ENCODE results near the gene PRRG4. TPM values are rescaled to one million over a fixed set of nuclear protein-coding genes. Genes with fewer than 3 reads are reported as not detected.
"Not testable (repeated sequence)": the region's sequence is repeated elsewhere in the genome, so short reads cannot be mapped to it uniquely, and the experiment has no call there.

Gene PRRG4
- not detected in 2 replicates for total RNA-seq (2014; rRNA removed; shearing (Covaris generic))
- not detected in 2 replicates for polyA plus RNA-seq (2016; fragmentation: Nextera tagmentation; extraction: Ambion mirVana)

- H3K36me3 ChIP-seq (ENCODE audit: low read depth) = no peaks in the 10 kb centered on the region
- peak within 1 kb of the TSS; percentile 47 for H3K9ac ChIP-seq
- H2AFZ ChIP-seq = peak within 1 kb of the TSS; percentile 78
- no peaks in the 10 kb centered on the region for H3K9me3 ChIP-seq (ENCODE audit: low read depth)
- H3K27me3 ChIP-seq (replicated peaks; ENCODE audit: insufficient read depth) = peaks cover 19% of the 10 kb centered on the region
- H3F3A ChIP-seq (ENCODE audit: insufficient read depth) = no peaks in the 10 kb centered on the region
- in situ Hi-C loops (cut with MboI) = no loop called here
- peak within 1 kb of the TSS; percentile 76 for H3K4me2 ChIP-seq (ENCODE audit: unreplicated experiment)
- H3K9me2 ChIP-seq (ENCODE audit: insufficient read depth) = no peaks in the 10 kb centered on the region
- no peak for TF ChIP-seq EZH2 (IDR thresholded peaks at IDR 0.05; ENCODE audit: insufficient read depth, poor library complexity, severe bottlenecking)
- no peak for TF ChIP-seq EZH2phosphoT487 (IDR thresholded peaks at IDR 0.05; ENCODE audit: insufficient read depth, low read depth)
- no peaks in the 10 kb centered on the region for H4K20me1 ChIP-seq (ENCODE audit: insufficient read depth)
- H3K4me1 ChIP-seq (ENCODE audit: insufficient read depth) = no peaks in the 10 kb centered on the region
- peak within 1 kb of the TSS; percentile 69 for H3K4me3 ChIP-seq
- no peaks in the 10 kb centered on the region for H3K79me2 ChIP-seq (ENCODE audit: insufficient read depth)
- DNase-seq = peak; percentile 76
- H3K27ac ChIP-seq = no peak within 1 kb of the TSS
- WGBS, 2 experiments (ENCODE audit: low coverage in 1 of 2, low lambda C conversion rate in 2 of 2, missing lambda C conversion rate in 2 of 2) = 10 to 13% methylated on average over 45 to 61 of the region's 85 CpGs
Observed at GRCh38 chr11:32829680-32830412, at the start of gene PRRG4. Gene PRRG4, plus strand, starts transcription at chr11:32829927. Its CDS starts 603 bp downstream, at chr11:32830530.

GRCh38 chr11:32780839-32781238, 48.9 kb upstream of the PRRG4 start:
- H3K4me2 ChIP-seq (ENCODE audit: unreplicated experiment); H3K27ac ChIP-seq; H3F3A ChIP-seq (ENCODE audit: insufficient read depth); DNase-seq; H4K20me1 ChIP-seq (ENCODE audit: insufficient read depth); H2AFZ ChIP-seq; H3K9me3 ChIP-seq (ENCODE audit: low read depth); H3K36me3 ChIP-seq (ENCODE audit: low read depth); H3K9ac ChIP-seq; H3K9me2 ChIP-seq (ENCODE audit: insufficient read depth); H3K79me2 ChIP-seq (ENCODE audit: insufficient read depth); H3K4me1 ChIP-seq (ENCODE audit: insufficient read depth); H3K4me3 ChIP-seq; H3K27me3 ChIP-seq (replicated peaks; ENCODE audit: insufficient read depth); in situ Hi-C loops (cut with MboI): not testable (repeated sequence)
- WGBS, 2 experiments (ENCODE audit: low coverage in 1 of 2, low lambda C conversion rate in 2 of 2, missing lambda C conversion rate in 2 of 2) = 61 to 67% methylated on average over 2 of the region's 2 CpGs

GRCh38 chr11:32781721-32782120, 48.0 kb upstream of the PRRG4 start:
- no peak overlapping the region for H3K9ac ChIP-seq
- TF ChIP-seq EZH2 (IDR thresholded peaks at IDR 0.05; ENCODE audit: insufficient read depth, poor library complexity, severe bottlenecking) (no peak), EZH2phosphoT487 (IDR thresholded peaks at IDR 0.05; ENCODE audit: insufficient read depth, low read depth) (no peak)
- no peaks in the 10 kb centered on the region for H3F3A ChIP-seq (ENCODE audit: insufficient read depth)
- H2AFZ ChIP-seq = no peak overlapping the region
- no peak overlapping the region for H3K27ac ChIP-seq
- H3K27me3 ChIP-seq (replicated peaks; ENCODE audit: insufficient read depth) = peaks cover 7% of the 10 kb centered on the region; the same call in 1 of the 2 replicates
- no peak overlapping the region for H3K4me3 ChIP-seq
- no peaks in the 10 kb centered on the region for H3K79me2 ChIP-seq (ENCODE audit: insufficient read depth)
- DNase-seq = no peak
- no peaks in the 10 kb centered on the region for H3K4me1 ChIP-seq (ENCODE audit: insufficient read depth)
- no peak overlapping the region for H3K4me2 ChIP-seq (ENCODE audit: unreplicated experiment)
- WGBS, 2 experiments (ENCODE audit: low coverage in 1 of 2, low lambda C conversion rate in 2 of 2, missing lambda C conversion rate in 2 of 2) = 59 to 63% methylated on average over 5 of the region's 5 CpGs
- H4K20me1 ChIP-seq (ENCODE audit: insufficient read depth) = no peaks in the 10 kb centered on the region
- no peaks in the 10 kb centered on the region for H3K9me2 ChIP-seq (ENCODE audit: insufficient read depth)
- in situ Hi-C loops (cut with MboI) = no loop called here
- H3K36me3 ChIP-seq (ENCODE audit: low read depth) = no peaks in the 10 kb centered on the region
- H3K9me3 ChIP-seq (ENCODE audit: low read depth) = no peaks in the 10 kb centered on the region

GRCh38 chr11:32785262-32785661, 44.5 kb upstream of the PRRG4 start:
- in situ Hi-C loops (cut with MboI) = no loop called here
- no peaks in the 10 kb centered on the region for H3K9me2 ChIP-seq (ENCODE audit: insufficient read depth)
- H3K79me2 ChIP-seq (ENCODE audit: insufficient read depth) = no peaks in the 10 kb centered on the region
- no peak overlapping the region for H3K4me2 ChIP-seq (ENCODE audit: unreplicated experiment)
- no peak for DNase-seq
- no peaks in the 10 kb centered on the region for H3F3A ChIP-seq (ENCODE audit: insufficient read depth)
- H3K9me3 ChIP-seq (ENCODE audit: low read depth) = no peaks in the 10 kb centered on the region
- H3K4me1 ChIP-seq (ENCODE audit: insufficient read depth) = no peaks in the 10 kb centered on the region
- H3K4me3 ChIP-seq = no peak overlapping the region
- H3K27me3 ChIP-seq (replicated peaks; ENCODE audit: insufficient read depth) = peaks cover 23% of the 10 kb centered on the region
- no peak overlapping the region for H3K9ac ChIP-seq
- H3K27ac ChIP-seq = no peak overlapping the region
- H3K36me3 ChIP-seq (ENCODE audit: low read depth) = no peaks in the 10 kb centered on the region
- 67 to 69% methylated on average over 3 of the region's 3 CpGs for WGBS, 2 experiments (ENCODE audit: low coverage in 1 of 2, low lambda C conversion rate in 2 of 2, missing lambda C conversion rate in 2 of 2)
- no peak overlapping the region for H2AFZ ChIP-seq
- TF ChIP-seq EZH2 (IDR thresholded peaks at IDR 0.05; ENCODE audit: insufficient read depth, poor library complexity, severe bottlenecking) = no peak
- no peak for TF ChIP-seq EZH2phosphoT487 (IDR thresholded peaks at IDR 0.05; ENCODE audit: insufficient read depth, low read depth)
- H4K20me1 ChIP-seq (ENCODE audit: insufficient read depth) = no peaks in the 10 kb centered on the region

Data from GM23248 (cell line).